ENCODE results near the gene PINLYP.

GRCh38 chr19:43595605-43595998, 20.0 kb downstream of the PINLYP start:
- TF ChIP-seq NFE2L2 (conservative IDR thresholded peaks at IDR 0.05; ENCODE audit: low read length) = no peak
- no peak for TF ChIP-seq EP300 (IDR thresholded peaks at IDR 0.05)
- no peak for TF ChIP-seq ZC3H11A (IDR thresholded peaks at IDR 0.05)
- no peak for TF ChIP-seq CTCF (IDR thresholded peaks at IDR 0.05)
- TF ChIP-seq HMGXB4 (CRISPR knock-in tag; IDR thresholded peaks at IDR 0.05; ENCODE audit: borderline replicate concordance) = no peak
- TF ChIP-seq ZFP36 (IDR thresholded peaks at IDR 0.05; ENCODE audit: borderline replicate concordance, partially characterized antibody) = no peak

All from A549 (cell line).